Osteocyte (in vitro differentiated cells): Measurements from ENCODE around the gene CLPTM1. TPM values are rescaled to one million over a fixed set of nuclear protein-coding genes. Genes with fewer than 3 reads are reported as not detected.

Source experiments
- DNase-seq: peaks from one replicate; pipeline ENCODE4 v3.0.0; 2021; ENCODE audit warnings: mixed read lengths; ENCODE audit not compliant: unreplicated experiment; ENCODE audit errors: extremely low spot score
- H3K27ac Mint-ChIP-seq: one replicate; pipeline ENCODE4 v1.8.0; 2021; ENCODE audit warnings: mild to moderate bottlenecking, mixed read lengths; ENCODE audit not compliant: unreplicated experiment
- H3K27me3 Mint-ChIP-seq: one replicate; pipeline ENCODE4 v1.8.0; 2021; ENCODE audit warnings: mixed read lengths; ENCODE audit not compliant: unreplicated experiment
- H3K36me3 Mint-ChIP-seq: one replicate; pipeline ENCODE4 v1.8.0; 2021; ENCODE audit warnings: mixed read lengths; ENCODE audit not compliant: unreplicated experiment
- H3K4me1 Mint-ChIP-seq: one replicate; pipeline ENCODE4 v1.8.0; 2021; ENCODE audit warnings: mixed read lengths; ENCODE audit not compliant: unreplicated experiment
- H3K4me3 Mint-ChIP-seq: one replicate; pipeline ENCODE4 v1.8.0; 2021; ENCODE audit warnings: mild to moderate bottlenecking, moderate library complexity, mixed read lengths; ENCODE audit not compliant: unreplicated experiment
- H3K9me3 Mint-ChIP-seq: one replicate; pipeline ENCODE4 v1.8.0; 2021; ENCODE audit warnings: mixed read lengths; ENCODE audit not compliant: unreplicated experiment
- CTCF ChIP-seq: fragments of 200-600 bp; sonication (generic); IDR thresholded peaks from 2 replicates; pipeline ENCODE4 v1.5.0; 2021; ENCODE audit warnings: antibody characterized with exemption, mild to moderate bottlenecking, moderate library complexity
- total RNA-seq: library from RNA; stranded (reverse); gene quantifications from 2 replicates; pipeline ENCODE4 v1.2.1, GENCODE V29; 2021

The CLPTM1 gene
- total RNA-seq, 1 donor from 2014 or later, result 124 TPM

- Mint-ChIP-seq H3K4me1 (no peaks in the 10 kb centered on the region), H3K4me3 (no peak overlapping the region), H3K9me3 (no peaks in the 10 kb centered on the region), H3K27ac (no peak overlapping the region), H3K36me3 (peaks cover 12% of the 10 kb centered on the region), H3K27me3 (no peaks in the 10 kb centered on the region)
- DNase-seq, result no peak
- TF ChIP-seq CTCF, result no peak
Observed at GRCh38 chr19:45010306-45010705, 55.1 kb downstream of the CLPTM1 start.

GRCh38 chr19:45011959-45012358 is 56.8 kb downstream of the CLPTM1 start:
- DNase-seq, result no peak
- peaks cover 9% of the 10 kb centered on the region for H3K36me3 Mint-ChIP-seq
- H3K27me3 Mint-ChIP-seq, result no peaks in the 10 kb centered on the region
- H3K4me3 Mint-ChIP-seq, result no peak overlapping the region
- H3K4me1 Mint-ChIP-seq, result no peaks in the 10 kb centered on the region
- no peaks in the 10 kb centered on the region for H3K9me3 Mint-ChIP-seq
- H3K27ac Mint-ChIP-seq, result no peak overlapping the region
- TF ChIP-seq CTCF, result no peak

GRCh38 chr19:45016388-45017314 is 61.5 kb downstream of the CLPTM1 start:
- H3K9me3 Mint-ChIP-seq, result no peaks in the 10 kb centered on the region
- no peaks in the 10 kb centered on the region for H3K27me3 Mint-ChIP-seq
- peak; percentile 87 for DNase-seq
- no peaks in the 10 kb centered on the region for H3K4me1 Mint-ChIP-seq
- TF ChIP-seq CTCF, result peak; percentile 62
- H3K4me3 Mint-ChIP-seq, result no peak overlapping the region
- peaks cover 8% of the 10 kb centered on the region for H3K36me3 Mint-ChIP-seq
- H3K27ac Mint-ChIP-seq, result no peak overlapping the region

- no peaks in the 10 kb centered on the region for H3K4me1 Mint-ChIP-seq
- no peaks in the 10 kb centered on the region for H3K27me3 Mint-ChIP-seq
- no peak for DNase-seq
- TF ChIP-seq CTCF, result no peak
- no peaks in the 10 kb centered on the region for H3K36me3 Mint-ChIP-seq
- H3K4me3 Mint-ChIP-seq, result no peak overlapping the region
- no peak overlapping the region for H3K27ac Mint-ChIP-seq
- no peaks in the 10 kb centered on the region for H3K9me3 Mint-ChIP-seq
Observed at GRCh38 chr19:45019187-45019586, 64.0 kb downstream of the CLPTM1 start.

GRCh38 chr19:45020071-45020470 is 64.9 kb downstream of the CLPTM1 start:
- Mint-ChIP-seq H3K4me1 (no peaks in the 10 kb centered on the region), H3K27me3 (no peaks in the 10 kb centered on the region), H3K4me3 (no peak overlapping the region), H3K36me3 (peaks cover 1% of the 10 kb centered on the region), H3K9me3 (no peaks in the 10 kb centered on the region), H3K27ac (no peak overlapping the region)
- no peak for DNase-seq
- no peak for TF ChIP-seq CTCF
